GM11168 (cell line): ENCODE results near the gene PKP1.

Experiments used
- in situ Hi-C: fragments of 300-500 bp; cut with MboI; formaldehyde crosslinking; loops from one replicate; pipeline ENCODE4 v1.12.0; 2022; ENCODE audit warnings: low sequenced_read_pairs; ENCODE audit not compliant: unreplicated experiment

Gene PKP1

GRCh38 chr1:201346337-201346939 lies 63.1 kb downstream of the PKP1 start:
- in situ Hi-C loops = no loop called here

- in situ Hi-C loops = no loop called here
These were observed 63.7 kb downstream of the PKP1 start for GRCh38 chr1:201346987-201347386.

GRCh38 chr1:201347498-201348210 lies 64.3 kb downstream of the PKP1 start:
- in situ Hi-C loops = no loop called here

GRCh38 chr1:201348211-201348566 lies 64.9 kb downstream of the PKP1 start:
- in situ Hi-C loops = no loop called here

- in situ Hi-C loops = no loop called here
These were observed 65.8 kb downstream of the PKP1 start for GRCh38 chr1:201349092-201349491.

GRCh38 chr1:201350361-201350725 lies 67.0 kb downstream of the PKP1 start:
- in situ Hi-C loops = no loop called here

- in situ Hi-C loops = no loop called here
These were observed 67.6 kb downstream of the PKP1 start for GRCh38 chr1:201350884-201351283.

- in situ Hi-C loops = no loop called here
These were observed 68.3 kb downstream of the PKP1 start for GRCh38 chr1:201351617-201352016.

- in situ Hi-C loops = no loop called here
These were observed 70.1 kb downstream of the PKP1 start for GRCh38 chr1:201353186-201353940.

GRCh38 chr1:201354151-201354900 lies 71.0 kb downstream of the PKP1 start:
- in situ Hi-C loops = no loop called here

- in situ Hi-C loops = no loop called here
These were observed 71.6 kb downstream of the PKP1 start for GRCh38 chr1:201354901-201355295.

- in situ Hi-C loops = no loop called here
These were observed 72.2 kb downstream of the PKP1 start for GRCh38 chr1:201355471-201355870.

GRCh38 chr1:201356236-201356635 lies 72.9 kb downstream of the PKP1 start:
- in situ Hi-C loops = no loop called here

GRCh38 chr1:201356701-201357100 lies 73.4 kb downstream of the PKP1 start:
- in situ Hi-C loops = no loop called here

- in situ Hi-C loops = no loop called here
These were observed 73.9 kb downstream of the PKP1 start for GRCh38 chr1:201357211-201357610.

- in situ Hi-C loops = no loop called here
These were observed 74.5 kb downstream of the PKP1 start for GRCh38 chr1:201357636-201358348.

GRCh38 chr1:201358596-201358995 lies 75.3 kb downstream of the PKP1 start:
- in situ Hi-C loops = no loop called here

GRCh38 chr1:201359031-201359872 lies 75.9 kb downstream of the PKP1 start:
- in situ Hi-C loops = no loop called here

- in situ Hi-C loops = no loop called here
These were observed 76.5 kb downstream of the PKP1 start for GRCh38 chr1:201359873-201360210.
